ENCODE measurements around the gene SV2B. TPM values are rescaled to one million over a fixed set of nuclear protein-coding genes. Genes with fewer than 3 reads are reported as not detected.
A peak's percentile ranks its signal among the peaks of the same experiment; 100 is the strongest.

SV2B gene
- total RNA-seq, 1 donor from 2014 or later = 0.87 TPM

DNA sequence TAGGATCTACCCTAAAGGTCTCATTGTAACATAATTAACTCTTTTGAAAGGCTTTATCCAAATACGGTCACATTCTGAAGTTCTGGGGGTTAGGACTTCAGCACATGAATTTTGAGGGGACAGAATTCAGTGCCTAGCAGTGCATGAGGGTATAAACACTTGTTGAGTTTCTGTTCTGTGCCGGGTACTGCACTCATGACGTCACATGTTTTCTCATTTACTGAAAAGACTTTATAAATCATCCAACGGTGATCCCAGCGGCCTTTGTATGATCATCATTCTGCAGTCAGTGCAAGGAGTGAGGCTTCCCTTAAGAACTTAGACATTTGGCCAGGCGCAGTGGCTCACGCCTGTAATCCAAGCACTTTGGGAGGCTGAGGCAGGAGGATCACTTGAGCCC is 25.1 kb downstream of the SV2B start:
- Histone ChIP-seq H3K9me3 (no peaks in the 10 kb centered on the region), H3K27ac (no peak overlapping the region), H3K4me1 (no peaks in the 10 kb centered on the region), H3K36me3 (no peaks in the 10 kb centered on the region), H3K4me3 (no peak overlapping the region), H3K27me3 (peaks cover 31% of the 10 kb centered on the region)
- TF ChIP-seq, protein P1, sequence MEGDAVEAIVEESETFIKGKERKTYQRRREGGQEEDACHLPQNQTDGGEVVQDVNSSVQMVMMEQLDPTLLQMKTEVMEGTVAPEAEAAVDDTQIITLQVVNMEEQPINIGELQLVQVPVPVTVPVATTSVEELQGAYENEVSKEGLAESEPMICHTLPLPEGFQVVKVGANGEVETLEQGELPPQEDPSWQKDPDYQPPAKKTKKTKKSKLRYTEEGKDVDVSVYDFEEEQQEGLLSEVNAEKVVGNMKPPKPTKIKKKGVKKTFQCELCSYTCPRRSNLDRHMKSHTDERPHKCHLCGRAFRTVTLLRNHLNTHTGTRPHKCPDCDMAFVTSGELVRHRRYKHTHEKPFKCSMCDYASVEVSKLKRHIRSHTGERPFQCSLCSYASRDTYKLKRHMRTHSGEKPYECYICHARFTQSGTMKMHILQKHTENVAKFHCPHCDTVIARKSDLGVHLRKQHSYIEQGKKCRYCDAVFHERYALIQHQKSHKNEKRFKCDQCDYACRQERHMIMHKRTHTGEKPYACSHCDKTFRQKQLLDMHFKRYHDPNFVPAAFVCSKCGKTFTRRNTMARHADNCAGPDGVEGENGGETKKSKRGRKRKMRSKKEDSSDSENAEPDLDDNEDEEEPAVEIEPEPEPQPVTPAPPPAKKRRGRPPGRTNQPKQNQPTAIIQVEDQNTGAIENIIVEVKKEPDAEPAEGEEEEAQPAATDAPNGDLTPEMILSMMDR (IDR thresholded peaks at IDR 0.05) = no peak
- no peak for ATAC-seq
- intact Hi-C loops (cut with DNase I) = no loop called here
- DNase-seq = no peak

DNA sequence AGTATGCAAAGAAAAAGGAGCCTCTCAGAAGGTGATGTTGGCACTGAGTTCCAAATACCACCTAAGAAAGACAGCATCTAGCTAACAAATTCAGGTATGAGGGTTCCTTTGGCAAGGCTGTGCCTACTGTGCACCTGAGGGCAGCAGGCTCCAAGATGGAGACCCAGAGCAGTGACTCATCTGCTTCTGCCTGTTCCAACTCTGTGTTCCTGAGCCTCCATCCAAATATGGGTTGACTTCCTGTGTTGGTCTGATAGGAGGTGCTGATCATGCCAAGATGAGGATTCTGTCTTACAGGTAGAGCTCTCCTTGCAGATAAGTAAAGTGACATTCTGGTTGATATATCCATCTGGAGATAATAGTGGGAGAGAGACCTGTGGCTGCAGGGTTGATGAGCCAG is 26.0 kb downstream of the SV2B start:
- ATAC-seq = peak; percentile 28
- Histone ChIP-seq H3K4me3 (no peak overlapping the region), H3K27ac (no peak overlapping the region), H3K36me3 (no peaks in the 10 kb centered on the region), H3K4me1 (no peaks in the 10 kb centered on the region), H3K9me3 (no peaks in the 10 kb centered on the region), H3K27me3 (peaks cover 31% of the 10 kb centered on the region)
- DNase-seq = no peak
- intact Hi-C loops (cut with DNase I) = no loop called here
- TF ChIP-seq, protein P1 (IDR thresholded peaks at IDR 0.05) = no peak

DNA sequence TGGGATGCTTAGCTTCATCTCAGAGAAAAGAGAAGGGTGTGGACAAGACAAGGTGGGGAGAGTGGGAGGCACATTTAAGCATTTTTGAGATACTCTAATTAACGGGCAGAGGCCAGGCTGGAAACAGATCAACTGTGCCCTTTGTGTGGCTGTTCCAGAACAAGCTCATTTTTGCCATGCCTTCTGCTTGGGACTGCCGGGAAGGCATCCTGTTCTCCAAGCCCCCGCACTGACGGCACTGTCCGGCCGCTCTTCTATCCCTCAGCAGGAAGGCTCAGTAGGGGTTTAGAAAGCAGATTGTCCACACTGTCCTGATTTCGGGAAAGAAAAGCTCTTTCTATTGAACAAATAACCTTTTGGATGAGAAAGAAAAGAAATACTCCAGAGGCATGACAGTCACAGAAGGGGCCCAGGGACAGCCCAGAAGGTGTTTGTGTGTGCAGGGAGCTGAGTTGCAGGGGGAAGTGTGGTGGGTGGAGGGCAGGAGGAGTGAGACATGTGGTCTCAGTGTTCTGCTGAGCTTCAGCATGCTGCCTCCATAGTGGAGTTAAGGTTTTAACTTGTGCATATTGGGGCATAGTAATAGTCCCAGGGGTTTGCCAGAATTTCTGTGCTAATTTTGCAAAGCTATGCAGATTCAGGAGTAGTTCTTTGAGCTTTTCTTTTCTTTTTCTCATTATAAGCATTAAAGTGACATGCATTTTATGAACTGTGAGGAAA is 27.3 kb downstream of the SV2B start:
- TF ChIP-seq, protein P1 (IDR thresholded peaks at IDR 0.05) = no peak
- no peaks in the 10 kb centered on the region for H3K9me3 ChIP-seq
- H3K27ac ChIP-seq = no peak overlapping the region
- intact Hi-C loops (cut with DNase I) = no loop called here
- no peaks in the 10 kb centered on the region for H3K4me1 ChIP-seq
- no peaks in the 10 kb centered on the region for H3K36me3 ChIP-seq
- ATAC-seq (no peak), DNase-seq (no peak)
- H3K27me3 ChIP-seq = peaks cover 31% of the 10 kb centered on the region
- no peak overlapping the region for H3K4me3 ChIP-seq

DNA sequence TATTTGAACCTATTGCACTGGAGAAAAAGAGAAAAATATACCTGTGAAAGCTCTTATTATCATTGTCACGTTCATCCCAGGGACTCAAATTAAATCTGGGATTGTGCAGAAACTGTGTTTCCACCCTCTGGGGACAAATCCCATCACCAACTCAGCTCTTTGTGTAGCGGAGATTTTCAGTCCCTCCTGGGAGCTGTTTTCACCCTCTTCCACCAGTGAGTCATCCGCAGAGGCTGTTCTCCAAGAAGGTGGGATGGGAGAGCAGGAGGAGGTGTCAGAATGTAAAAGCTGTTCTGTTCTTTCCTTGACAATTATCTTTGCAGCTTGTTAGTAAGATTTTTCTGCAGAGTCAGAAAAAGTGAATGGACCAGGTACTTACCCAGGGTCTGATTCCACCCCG is 28.0 kb downstream of the SV2B start:
- Histone ChIP-seq H3K36me3 (no peaks in the 10 kb centered on the region), H3K9me3 (no peaks in the 10 kb centered on the region), H3K4me1 (no peaks in the 10 kb centered on the region), H3K27me3 (peaks cover 31% of the 10 kb centered on the region), H3K4me3 (no peak overlapping the region), H3K27ac (no peak overlapping the region)
- DNase-seq = no peak
- ATAC-seq = no peak
- TF ChIP-seq, protein P1 (IDR thresholded peaks at IDR 0.05) = no peak
- intact Hi-C loops (cut with DNase I) = no loop called here

DNA sequence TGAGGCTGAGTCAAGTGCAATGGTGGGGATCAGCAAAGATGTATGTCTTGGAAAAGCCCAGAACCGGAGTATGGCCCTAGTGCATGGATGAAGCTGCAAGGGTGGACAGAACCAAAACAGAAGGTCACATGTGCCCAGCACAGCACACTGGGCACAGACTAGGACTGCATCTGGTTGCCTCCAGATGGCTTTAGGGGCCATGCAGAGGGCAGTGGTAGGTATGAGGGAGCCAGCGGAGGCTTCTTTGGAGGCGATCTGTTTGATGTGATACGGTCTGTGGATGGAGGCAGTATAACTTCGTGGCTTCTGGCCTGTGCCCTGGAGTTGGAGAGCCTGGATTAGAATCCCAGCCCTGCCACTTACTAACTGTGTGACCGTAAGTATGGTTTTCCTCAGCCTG is 29.4 kb downstream of the SV2B start:
- Histone ChIP-seq H3K27me3 (peaks cover 26% of the 10 kb centered on the region), H3K36me3 (no peaks in the 10 kb centered on the region), H3K27ac (no peak overlapping the region), H3K9me3 (no peaks in the 10 kb centered on the region), H3K4me1 (no peaks in the 10 kb centered on the region), H3K4me3 (no peak overlapping the region)
- intact Hi-C loops (cut with DNase I) = no loop called here
- no peak for ATAC-seq
- DNase-seq = no peak
- TF ChIP-seq, protein P1 (IDR thresholded peaks at IDR 0.05) = no peak

DNA sequence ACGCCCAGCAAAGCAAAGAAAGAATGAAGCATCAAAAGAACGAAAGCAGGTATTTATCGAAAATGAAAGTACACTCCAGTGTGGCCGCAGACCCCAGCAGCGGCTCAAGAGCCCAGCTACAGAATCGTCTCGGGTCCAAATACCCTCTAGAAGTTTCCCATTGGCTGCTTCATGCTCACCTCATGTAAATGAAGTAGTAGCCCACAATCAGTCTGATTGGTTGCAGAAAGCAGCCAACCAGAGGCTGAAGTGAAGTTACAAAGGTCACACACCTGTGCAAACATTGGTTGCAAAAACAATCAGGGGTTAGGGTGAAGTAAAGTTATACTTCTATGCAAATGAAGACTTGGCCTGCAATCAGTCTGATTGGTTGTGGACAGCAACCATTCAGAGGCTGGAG is 32.0 kb downstream of the SV2B start:
- ATAC-seq (no peak), DNase-seq (no peak)
- Histone ChIP-seq H3K36me3 (no peaks in the 10 kb centered on the region), H3K4me1 (no peaks in the 10 kb centered on the region), H3K4me3 (no peak overlapping the region), H3K9me3 (no peaks in the 10 kb centered on the region), H3K27me3 (peaks cover 16% of the 10 kb centered on the region), H3K27ac (no peak overlapping the region)
- intact Hi-C loops (cut with DNase I) = no loop called here
- TF ChIP-seq, protein P1 (IDR thresholded peaks at IDR 0.05) = no peak

Measured in upper lobe of right lung (tissue), 1 donor.